HEK293T (cell line): ENCODE results near the gene HGF.

Source experiments
- CTCF ChIA-PET: fragments of 350-600 bp; formaldehyde crosslinking; extraction: SDS; loops from one replicate; lab custom pipeline; 2021; ENCODE audit warnings: antibody characterized with exemption, inconsistent platforms; lab: Yijun Ruan, JAX
- POLR2A ChIA-PET: fragments of 350-600 bp; formaldehyde crosslinking; extraction: SDS; loops from one replicate; lab custom pipeline; 2020; ENCODE audit warnings: antibody characterized with exemption, inconsistent platforms; lab: Yijun Ruan, JAX
- DNase-seq: peaks from one replicate; pipeline ENCODE4 v3.0.0; 2012; ENCODE audit warnings: mixed read lengths; ENCODE audit errors: extremely low spot score
- ARNT ChIP-seq: fragments of 450-650 bp; IDR thresholded peaks from 2 replicates; pipeline ENCODE4 v1.6.1; 2017; ENCODE audit warnings: mild to moderate bottlenecking
- BHLHE40 ChIP-seq: fragments of 450-650 bp; IDR thresholded peaks from 2 replicates; pipeline ENCODE4 v1.6.1; 2016; ENCODE audit warnings: mild to moderate bottlenecking, moderate library complexity, borderline replicate concordance
- CTBP1 ChIP-seq: fragments of 450-650 bp; IDR thresholded peaks from 2 replicates; pipeline ENCODE4 v1.6.1; 2016; ENCODE audit warnings: borderline replicate concordance
- ELF4 ChIP-seq: fragments of 450-650 bp; IDR thresholded peaks from 2 replicates; pipeline ENCODE4 v1.6.1; 2017; ENCODE audit warnings: antibody characterized with exemption
- FOXA1 ChIP-seq: fragments of 450-650 bp; IDR thresholded peaks from 2 replicates; pipeline ENCODE4 v1.6.1; 2016; ENCODE audit warnings: mild to moderate bottlenecking
- FOXK2 ChIP-seq: fragments of 450-650 bp; IDR thresholded peaks from 2 replicates; pipeline ENCODE4 v1.6.1; 2016; ENCODE audit warnings: mild to moderate bottlenecking
- FOXM1 ChIP-seq: fragments of 450-650 bp; IDR thresholded peaks from 2 replicates; pipeline ENCODE4 v1.6.1; 2017; ENCODE audit warnings: mild to moderate bottlenecking, borderline replicate concordance
- HDGF ChIP-seq: fragments of 450-650 bp; IDR thresholded peaks from 2 replicates; pipeline ENCODE4 v1.6.1; 2017; ENCODE audit warnings: antibody characterized with exemption, borderline replicate concordance
- L3MBTL2 ChIP-seq: fragments of 450-650 bp; conservative IDR thresholded peaks from 2 replicates; pipeline ENCODE4 v1.6.1; 2016; ENCODE audit warnings: mild to moderate bottlenecking
- LEF1 ChIP-seq: fragments of 450-650 bp; IDR thresholded peaks from 2 replicates; pipeline ENCODE4 v1.6.1; 2017; ENCODE audit warnings: mild to moderate bottlenecking, borderline replicate concordance
- NFRKB ChIP-seq: fragments of 450-650 bp; IDR thresholded peaks from 2 replicates; pipeline ENCODE4 v1.6.1; 2016; ENCODE audit warnings: mild to moderate bottlenecking, moderate library complexity
- SP1 ChIP-seq: fragments of 450-650 bp; IDR thresholded peaks from 2 replicates; pipeline ENCODE4 v1.6.1; 2017
- SUZ12 ChIP-seq: fragments of 450-650 bp; IDR thresholded peaks from 2 replicates; pipeline ENCODE4 v1.6.1; 2016; ENCODE audit warnings: mild to moderate bottlenecking
- TARDBP ChIP-seq: fragments of 450-650 bp; IDR thresholded peaks from 2 replicates; pipeline ENCODE4 v1.6.1; 2016
- ZNF384 ChIP-seq: fragments of 450-650 bp; IDR thresholded peaks from 2 replicates; pipeline ENCODE4 v1.6.1; 2016
- TF ChIP-seq, protein P1 (sequence below): fragments of 450-650 bp; IDR thresholded peaks from 2 replicates; pipeline ENCODE4 v1.6.1; 2016

Gene HGF

DNA sequence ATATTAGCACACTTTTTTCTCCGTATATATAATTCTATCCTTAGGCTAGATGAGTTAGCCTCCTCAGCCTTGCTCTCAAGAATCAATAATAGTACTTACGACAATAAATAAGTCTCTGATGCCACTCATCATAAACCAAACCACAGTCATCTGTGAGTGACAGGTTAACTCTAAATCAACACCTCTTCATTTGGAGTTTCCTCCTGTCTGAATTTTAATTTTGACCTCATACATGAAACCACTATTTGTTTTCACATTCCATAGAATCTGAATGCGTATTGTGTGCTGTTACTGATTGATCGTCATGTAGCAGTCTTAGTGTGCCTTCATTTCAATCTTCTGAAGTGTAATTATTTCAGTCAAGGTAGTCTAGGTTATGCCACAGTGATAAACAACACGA, 85.8 kb downstream of the HGF start:
- ChIA-PET CTCF (no interaction called here), POLR2A (interaction anchor here (0.6 kb wide), 1 partner anchor 977 kb away, joined by 3 read pairs; no protein-coding TSS in a partner anchor)
- TF ChIP-seq, protein P1, sequence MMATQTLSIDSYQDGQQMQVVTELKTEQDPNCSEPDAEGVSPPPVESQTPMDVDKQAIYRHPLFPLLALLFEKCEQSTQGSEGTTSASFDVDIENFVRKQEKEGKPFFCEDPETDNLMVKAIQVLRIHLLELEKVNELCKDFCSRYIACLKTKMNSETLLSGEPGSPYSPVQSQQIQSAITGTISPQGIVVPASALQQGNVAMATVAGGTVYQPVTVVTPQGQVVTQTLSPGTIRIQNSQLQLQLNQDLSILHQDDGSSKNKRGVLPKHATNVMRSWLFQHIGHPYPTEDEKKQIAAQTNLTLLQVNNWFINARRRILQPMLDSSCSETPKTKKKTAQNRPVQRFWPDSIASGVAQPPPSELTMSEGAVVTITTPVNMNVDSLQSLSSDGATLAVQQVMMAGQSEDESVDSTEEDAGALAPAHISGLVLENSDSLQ = peak; percentile 48; the same call in 1 of the 2 replicates
- TF ChIP-seq ZNF384 (no peak), TARDBP (no peak)
- no peak for DNase-seq

DNA sequence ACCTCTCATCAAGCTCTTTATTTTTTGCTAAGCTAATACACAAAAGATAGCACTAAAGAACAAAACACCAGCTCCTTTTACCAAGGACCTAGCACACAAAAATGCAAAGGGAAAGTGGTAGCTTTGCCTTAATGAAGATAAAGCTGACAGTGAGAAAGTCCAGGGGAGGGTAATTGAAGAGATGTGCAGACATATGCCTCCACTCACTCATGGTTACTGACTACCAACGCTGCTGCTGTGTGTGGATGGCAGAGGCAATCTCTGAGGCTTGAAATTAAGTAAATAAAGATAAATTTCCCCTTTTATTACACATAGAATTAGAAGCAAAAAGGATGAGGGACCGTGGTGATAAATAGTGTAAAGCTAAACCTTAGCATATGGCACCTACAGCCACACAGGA, 87.0 kb downstream of the HGF start:
- ChIA-PET POLR2A (no interaction called here), CTCF (no interaction called here)
- no peak for DNase-seq
- TF ChIP-seq SUZ12 = no peak
- TF ChIP-seq, protein P1 = no peak
- no peak for TF ChIP-seq ZNF384
- no peak for TF ChIP-seq NFRKB
- TF ChIP-seq HDGF = no peak
- TF ChIP-seq ELF4 = no peak

DNA sequence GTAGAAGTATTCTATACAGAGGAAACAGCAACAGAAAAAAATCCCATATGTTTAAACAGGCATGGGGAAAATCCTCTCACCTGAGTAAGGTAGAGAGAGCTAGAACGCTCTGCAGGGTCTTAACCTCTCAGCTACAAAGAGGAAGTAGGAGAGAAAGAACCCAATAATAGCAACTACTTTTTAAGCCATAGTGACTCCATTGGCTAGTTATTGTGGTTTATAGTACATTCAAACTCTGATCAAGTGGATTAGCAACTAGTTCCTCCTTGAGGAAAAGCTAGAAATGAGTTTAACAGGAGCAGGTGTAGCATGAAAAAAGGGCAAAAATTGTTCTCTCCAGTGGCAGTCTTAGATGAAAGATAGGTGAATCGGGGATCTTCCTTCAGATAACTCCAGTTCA, 89.7 kb downstream of the HGF start:
- CTCF ChIA-PET = no interaction called here
- POLR2A ChIA-PET = no interaction called here
- TF ChIP-seq, protein P1 = no peak
- TF ChIP-seq ELF4 (no peak), NFRKB (no peak), LEF1 (no peak), HDGF (no peak), L3MBTL2 (no peak), ARNT (no peak), SUZ12 (no peak), ZNF384 (no peak), FOXM1 (no peak)
- no peak for DNase-seq

DNA sequence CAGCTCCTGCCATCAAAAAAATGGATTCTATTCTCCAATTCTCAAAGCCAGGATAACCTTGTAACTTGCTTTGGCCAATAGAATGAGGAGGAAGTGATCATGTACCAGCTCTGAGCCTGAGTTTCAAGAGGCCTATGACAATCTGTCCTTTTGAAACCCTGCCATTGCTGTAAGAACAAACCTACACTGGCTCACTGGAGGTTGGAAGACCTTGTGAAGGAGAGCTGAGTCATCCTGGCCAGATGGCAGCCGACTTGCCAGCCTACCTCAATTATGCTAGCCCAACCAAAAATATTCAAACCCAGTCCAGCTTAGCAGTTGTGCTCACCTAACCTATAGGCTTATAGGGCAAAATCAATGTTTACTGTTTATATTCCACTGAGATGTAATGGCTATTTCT, 93.0 kb downstream of the HGF start:
- POLR2A ChIA-PET = no interaction called here
- no peak for TF ChIP-seq FOXK2
- TF ChIP-seq BHLHE40 = no peak
- no peak for TF ChIP-seq ARNT
- TF ChIP-seq TARDBP = no peak
- no peak for TF ChIP-seq SUZ12
- no peak for TF ChIP-seq LEF1
- TF ChIP-seq SP1 = no peak
- TF ChIP-seq, protein P1 = no peak
- no peak for TF ChIP-seq ELF4

DNA sequence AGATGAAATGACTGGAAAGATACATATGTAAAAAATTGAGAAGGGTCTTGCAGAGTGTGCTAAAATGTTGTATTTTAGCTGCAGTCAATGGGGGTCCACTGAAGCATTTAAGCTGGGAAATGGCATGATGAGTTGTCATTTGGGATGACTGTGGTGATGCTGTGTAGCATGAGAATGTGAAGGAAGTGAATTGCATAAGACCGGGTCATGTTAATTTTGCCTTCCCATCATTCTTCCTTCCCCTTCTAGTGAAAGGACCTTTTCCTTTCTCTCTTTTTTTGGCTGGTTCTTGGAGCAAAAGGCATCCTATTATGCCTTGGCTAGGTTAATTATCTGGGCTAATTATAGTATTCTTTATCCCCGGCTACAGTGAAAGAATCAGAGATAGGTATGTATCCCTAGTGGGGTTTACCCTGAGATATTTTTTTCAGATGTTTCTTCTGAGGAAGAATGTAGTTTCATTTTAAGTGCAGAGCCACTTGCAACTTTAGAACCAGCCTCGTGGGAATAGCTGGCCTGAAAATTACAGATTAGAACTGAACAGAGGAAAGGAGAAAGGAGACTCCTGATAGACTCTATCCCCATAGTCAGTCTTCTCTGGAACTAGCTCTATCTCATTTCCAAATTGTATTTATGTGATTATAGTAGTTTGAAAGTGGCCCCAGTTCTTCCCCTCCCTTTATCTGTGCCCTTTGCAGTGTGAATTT, 93.6 kb downstream of the HGF start:
- TF ChIP-seq CTBP1 = no peak
- no peak for TF ChIP-seq ELF4
- no peak for TF ChIP-seq ARNT
- TF ChIP-seq TARDBP = no peak
- TF ChIP-seq FOXA1 = no peak
- TF ChIP-seq HDGF = no peak
- no peak for TF ChIP-seq FOXK2
- CTCF ChIA-PET = interaction anchor here (0.6 kb wide), 1 partner anchor 176 kb away, joined by 3 read pairs; no protein-coding TSS in a partner anchor
- DNase-seq = no peak
- POLR2A ChIA-PET = no interaction called here

More for the DNA sequence above, 93.0 kb downstream of the HGF start:
- CTCF ChIA-PET = no interaction called here
- no peak for DNase-seq

DNA sequence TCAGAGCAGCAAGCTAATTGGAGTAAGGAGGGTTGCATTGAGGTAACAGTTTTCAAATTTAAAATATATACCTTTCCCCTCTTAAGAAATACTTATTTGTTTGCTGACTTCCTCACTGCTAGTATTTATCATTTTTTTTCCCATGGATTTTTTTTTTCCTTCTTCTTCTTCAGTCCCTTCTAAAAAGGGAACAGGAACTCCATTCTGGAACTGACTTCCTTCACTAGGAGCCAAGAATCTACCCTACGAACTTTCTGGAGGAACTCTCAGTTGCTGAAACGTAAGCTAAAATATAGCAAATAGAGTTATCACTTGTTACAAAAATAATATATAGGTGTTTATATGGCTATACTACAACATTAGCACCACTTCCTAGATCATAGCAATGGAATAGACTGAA, 95.4 kb downstream of the HGF start:
- no peak for DNase-seq
- TF ChIP-seq L3MBTL2 = no peak
- no peak for TF ChIP-seq HDGF
- TF ChIP-seq CTBP1 = no peak
- no peak for TF ChIP-seq SP1
- TF ChIP-seq ZNF384 = no peak
- no peak for TF ChIP-seq ELF4
- TF ChIP-seq FOXA1 = no peak
- no peak for TF ChIP-seq FOXM1
- no peak for TF ChIP-seq FOXK2
- no peak for TF ChIP-seq BHLHE40
- TF ChIP-seq SUZ12 = no peak
- TF ChIP-seq TARDBP = no peak
- TF ChIP-seq, protein P1 = no peak
- no peak for TF ChIP-seq ARNT
- TF ChIP-seq LEF1 = no peak
- no peak for TF ChIP-seq NFRKB
- ChIA-PET POLR2A (no interaction called here), CTCF (no interaction called here)
